ENCODE measurements around the gene KIAA1549. TPM values are rescaled to one million over a fixed set of nuclear protein-coding genes. Genes with fewer than 3 reads are reported as not detected.

The KIAA1549 gene
- total RNA-seq, 1 donor from 2014 or later: 5.2 TPM

DNA sequence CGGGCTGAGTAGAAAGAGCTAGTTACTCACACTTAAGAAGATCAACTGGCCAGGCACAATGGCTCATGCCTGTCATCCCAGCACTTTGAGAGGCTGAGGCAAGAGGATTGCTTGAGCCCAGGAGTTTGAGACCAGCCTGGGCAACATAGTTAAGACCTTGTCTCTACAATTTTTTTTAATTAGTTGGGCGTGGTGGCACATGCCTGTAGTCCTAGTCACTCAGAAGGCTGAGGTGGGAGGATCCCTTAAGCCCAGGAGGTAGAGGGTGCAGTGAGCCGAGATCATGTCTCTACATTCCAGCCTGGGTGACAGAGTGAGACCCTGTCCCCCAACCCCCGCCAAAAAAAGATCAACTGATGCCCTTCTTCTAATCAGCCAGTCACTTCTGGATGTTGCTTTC, 108.6 kb downstream of the KIAA1549 start:
- DNase-seq (ENCODE audit: low spot score) (no peak), ATAC-seq (no peak)
- intact Hi-C loops (cut with DNase I): no loop called here

DNA sequence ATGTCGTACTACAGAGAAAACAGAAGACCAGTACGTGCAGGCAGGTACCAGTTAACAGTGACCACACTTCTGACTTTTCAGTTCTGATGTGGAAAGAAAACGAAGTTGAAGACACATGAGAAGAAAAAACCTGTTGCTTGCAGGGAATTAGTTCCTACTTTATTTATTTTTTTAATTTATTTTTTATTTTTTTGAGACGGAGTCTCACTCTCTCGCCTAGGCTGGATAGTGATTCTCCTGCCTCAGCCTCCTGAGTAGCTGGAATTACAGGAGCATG, 109.4 kb downstream of the KIAA1549 start:
- no peak for DNase-seq (ENCODE audit: low spot score)
- intact Hi-C loops (cut with DNase I): no loop called here
- ATAC-seq: no peak

DNA sequence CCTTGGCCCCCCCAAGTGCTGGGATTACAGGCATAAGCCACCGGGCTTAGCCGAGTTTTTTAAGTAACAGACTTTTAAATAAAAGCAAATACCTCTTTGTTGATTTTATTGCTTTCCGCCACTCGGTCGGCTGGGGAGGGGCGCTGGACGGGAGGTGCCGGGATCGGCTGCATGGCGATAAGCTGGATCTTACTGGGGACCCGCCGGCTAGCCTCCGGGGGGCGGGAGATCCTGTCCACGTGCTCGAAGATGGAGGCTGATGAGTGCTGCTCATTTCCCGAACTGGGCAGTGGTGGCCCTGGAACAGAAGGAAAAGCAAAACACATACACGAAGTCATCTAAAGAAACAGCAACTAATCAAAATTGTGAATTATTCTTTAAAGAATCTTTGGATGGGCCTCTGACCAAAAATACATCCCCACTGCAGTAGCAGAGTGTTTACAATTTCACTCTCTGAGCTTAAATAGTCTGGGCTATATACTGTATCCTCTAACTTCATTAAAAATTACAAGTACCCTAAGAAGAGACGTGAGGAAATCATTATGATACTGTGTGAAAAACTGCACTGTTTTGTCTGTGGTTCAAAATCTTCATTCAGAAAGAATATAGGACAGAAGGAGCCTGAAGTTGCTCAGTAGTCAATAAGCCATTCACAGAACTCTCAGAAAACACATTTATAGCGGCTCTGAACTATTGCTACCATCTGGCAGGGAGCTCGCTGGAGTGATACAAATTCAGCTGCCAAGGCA, 110.0 kb downstream of the KIAA1549 start:
- intact Hi-C loops (cut with DNase I): no loop called here
- ATAC-seq (no peak), DNase-seq (ENCODE audit: low spot score) (no peak)

GRCh38 chr7:138869353-138869752, 111.8 kb downstream of the KIAA1549 start:
- DNase-seq (ENCODE audit: low spot score): no peak
- intact Hi-C loops (cut with DNase I): no loop called here
- no peak for ATAC-seq

GRCh38 chr7:138868711-138869110, 112.5 kb downstream of the KIAA1549 start:
- intact Hi-C loops (cut with DNase I): no loop called here
- DNase-seq (ENCODE audit: low spot score) (no peak), ATAC-seq (no peak)

DNA sequence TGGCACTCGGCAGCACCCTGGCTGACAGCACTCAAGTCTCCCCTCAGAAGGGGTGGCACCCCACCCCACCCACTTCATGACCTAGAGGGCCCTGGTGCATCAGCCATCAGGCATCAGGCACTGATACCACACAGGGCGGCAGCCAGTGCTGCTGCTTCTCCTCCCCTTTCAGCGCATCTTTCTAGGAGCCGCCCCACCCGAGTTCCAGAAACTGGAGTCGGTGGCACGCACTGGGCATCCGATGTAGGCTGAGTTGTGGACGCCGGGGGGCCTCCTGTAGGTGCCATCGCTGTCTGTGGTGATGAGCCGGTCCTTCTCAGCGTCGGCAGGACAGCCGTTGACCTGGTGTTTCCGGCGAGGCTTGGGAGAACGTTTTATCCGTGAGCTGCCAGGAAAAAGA, 113.4 kb downstream of the KIAA1549 start:
- DNase-seq (ENCODE audit: low spot score): no peak
- intact Hi-C loops (cut with DNase I): no loop called here
- ATAC-seq: no peak

DNA sequence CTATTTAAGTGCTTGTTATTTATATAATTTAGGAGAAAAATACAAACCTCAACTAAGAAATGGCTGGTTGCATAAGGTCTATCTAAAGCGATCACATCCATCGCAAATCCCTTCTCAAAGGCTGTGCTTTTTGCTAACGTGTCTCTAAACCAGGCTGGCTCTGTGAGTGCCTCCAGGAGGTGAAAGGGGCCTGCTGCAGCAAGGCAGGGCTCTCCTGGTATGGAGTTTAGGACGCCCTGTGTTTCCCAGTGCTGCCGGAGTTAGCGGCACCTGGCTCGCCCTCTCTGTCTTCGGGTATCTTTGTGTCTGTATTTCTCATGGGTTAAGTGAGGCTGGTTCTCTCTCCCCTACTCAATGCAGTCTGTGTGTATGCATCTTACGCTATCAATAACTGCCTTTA, 114.8 kb downstream of the KIAA1549 start:
- no peak for ATAC-seq
- intact Hi-C loops (cut with DNase I): no loop called here
- no peak for DNase-seq (ENCODE audit: low spot score)

GRCh38 chr7:138865843-138866242, 115.3 kb downstream of the KIAA1549 start:
- intact Hi-C loops (cut with DNase I): no loop called here
- DNase-seq (ENCODE audit: low spot score): no peak
- ATAC-seq: no peak

DNA sequence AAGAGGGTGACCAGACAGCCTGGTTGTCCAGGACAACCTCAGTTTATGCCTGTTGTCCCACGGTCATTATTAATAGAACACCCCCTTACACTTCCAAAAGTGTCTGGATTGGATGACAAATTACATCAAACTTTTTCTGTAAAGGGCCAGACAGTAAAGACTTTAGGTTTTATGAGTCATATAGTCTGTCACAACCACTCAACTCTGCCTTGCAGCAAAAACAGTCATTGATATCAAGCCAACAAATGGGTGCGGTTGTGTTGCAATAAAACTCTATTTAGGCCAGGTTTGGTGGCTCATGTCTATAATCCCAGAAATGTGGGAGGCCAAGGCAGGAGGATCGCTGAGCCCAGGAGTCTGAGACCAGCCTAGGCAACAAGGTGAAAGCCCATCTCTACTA, 116.5 kb downstream of the KIAA1549 start:
- DNase-seq (ENCODE audit: low spot score) (no peak), ATAC-seq (no peak)
- intact Hi-C loops (cut with DNase I): no loop called here

- ATAC-seq (no peak), DNase-seq (ENCODE audit: low spot score) (no peak)
- intact Hi-C loops (cut with DNase I): no loop called here
Measured at GRCh38 chr7:138863931-138864330, 117.3 kb downstream of the KIAA1549 start.

- intact Hi-C loops (cut with DNase I): no loop called here
- DNase-seq (ENCODE audit: low spot score) (no peak), ATAC-seq (no peak)
Measured at GRCh38 chr7:138861051-138861450, 120.1 kb downstream of the KIAA1549 start.

- DNase-seq (ENCODE audit: low spot score) (no peak), ATAC-seq (no peak)
- intact Hi-C loops (cut with DNase I): no loop called here
Measured at GRCh38 chr7:138857728-138858127, 123.5 kb downstream of the KIAA1549 start.

- intact Hi-C loops (cut with DNase I): no loop called here
- ATAC-seq (no peak), DNase-seq (ENCODE audit: low spot score) (no peak)
Measured at GRCh38 chr7:138854115-138854645, 127.0 kb downstream of the KIAA1549 start.

GRCh38 chr7:138853448-138853847, 127.7 kb downstream of the KIAA1549 start:
- DNase-seq (ENCODE audit: low spot score): no peak
- intact Hi-C loops (cut with DNase I): no loop called here
- no peak for ATAC-seq

- DNase-seq (ENCODE audit: low spot score): no peak
- ATAC-seq: no peak
- intact Hi-C loops (cut with DNase I): no loop called here
Measured at GRCh38 chr7:138852469-138852868, 128.7 kb downstream of the KIAA1549 start.

- intact Hi-C loops (cut with DNase I): no loop called here
- ATAC-seq (no peak), DNase-seq (ENCODE audit: low spot score) (no peak)
Measured at GRCh38 chr7:138849701-138850100, 131.5 kb downstream of the KIAA1549 start.

DNA sequence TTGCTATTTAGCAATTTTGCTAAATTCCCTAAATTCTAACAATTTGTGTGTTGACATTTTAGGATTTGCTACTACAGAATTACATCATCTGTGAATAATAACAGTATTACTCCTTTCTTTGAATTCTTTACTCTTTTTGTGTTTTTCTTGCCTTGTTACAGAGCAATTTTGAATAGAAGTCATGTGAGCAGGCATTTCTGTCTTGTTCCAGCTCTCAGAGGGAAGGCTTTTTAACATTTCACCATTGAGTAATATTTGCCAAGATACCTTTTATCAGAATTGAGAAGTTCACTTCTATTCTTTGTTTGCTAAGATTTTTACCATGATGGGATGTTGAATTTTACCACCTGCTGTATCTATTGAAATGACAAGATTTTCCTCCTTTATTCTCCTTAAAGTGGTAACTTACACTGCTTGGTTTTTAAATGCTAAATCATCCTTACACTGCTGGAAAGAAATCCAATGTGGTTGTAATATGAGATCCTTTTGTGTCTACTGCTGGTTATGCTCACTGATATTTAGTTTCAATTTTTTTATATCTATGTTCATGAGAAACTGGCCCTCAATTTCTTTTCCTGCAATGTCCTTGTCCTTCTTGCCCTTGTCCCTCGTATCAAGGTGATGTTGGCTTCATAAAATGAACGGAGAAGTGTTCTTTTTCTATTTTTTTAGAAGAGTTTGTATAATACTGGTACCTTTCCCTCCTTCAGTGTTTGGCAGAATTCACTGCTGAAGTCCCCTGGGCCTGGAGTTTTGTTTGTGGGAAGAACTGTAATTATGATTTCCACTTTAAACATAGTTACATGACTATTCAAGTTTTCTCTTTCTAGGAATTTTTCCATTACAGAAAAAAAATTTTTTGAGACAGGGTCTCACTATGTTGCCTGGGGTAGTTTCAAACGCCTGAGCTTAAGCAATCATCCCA, 132.9 kb downstream of the KIAA1549 start:
- intact Hi-C loops (cut with DNase I): no loop called here
- ATAC-seq (no peak), DNase-seq (ENCODE audit: low spot score) (no peak)

DNA sequence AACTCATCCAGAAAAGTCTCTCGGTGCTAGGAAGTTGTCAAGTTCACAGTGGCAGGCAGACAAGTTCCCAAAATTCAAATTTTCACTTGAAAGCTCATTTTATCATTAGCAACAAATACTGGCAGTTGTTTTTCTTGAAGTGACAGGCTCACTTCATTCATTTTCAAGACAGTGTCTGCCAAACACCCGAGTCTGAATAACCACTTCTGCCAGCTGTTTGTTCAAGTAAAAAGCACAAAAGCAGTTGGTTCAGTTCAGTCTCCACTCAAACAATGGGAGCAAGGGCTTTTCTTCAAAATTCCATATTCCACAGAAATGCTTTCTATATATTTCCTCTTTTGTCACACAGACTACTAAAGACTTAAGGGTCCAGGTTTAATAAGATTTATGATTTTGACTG, 135.5 kb downstream of the KIAA1549 start:
- intact Hi-C loops (cut with DNase I): no loop called here
- ATAC-seq (no peak), DNase-seq (ENCODE audit: low spot score) (no peak)

DNA sequence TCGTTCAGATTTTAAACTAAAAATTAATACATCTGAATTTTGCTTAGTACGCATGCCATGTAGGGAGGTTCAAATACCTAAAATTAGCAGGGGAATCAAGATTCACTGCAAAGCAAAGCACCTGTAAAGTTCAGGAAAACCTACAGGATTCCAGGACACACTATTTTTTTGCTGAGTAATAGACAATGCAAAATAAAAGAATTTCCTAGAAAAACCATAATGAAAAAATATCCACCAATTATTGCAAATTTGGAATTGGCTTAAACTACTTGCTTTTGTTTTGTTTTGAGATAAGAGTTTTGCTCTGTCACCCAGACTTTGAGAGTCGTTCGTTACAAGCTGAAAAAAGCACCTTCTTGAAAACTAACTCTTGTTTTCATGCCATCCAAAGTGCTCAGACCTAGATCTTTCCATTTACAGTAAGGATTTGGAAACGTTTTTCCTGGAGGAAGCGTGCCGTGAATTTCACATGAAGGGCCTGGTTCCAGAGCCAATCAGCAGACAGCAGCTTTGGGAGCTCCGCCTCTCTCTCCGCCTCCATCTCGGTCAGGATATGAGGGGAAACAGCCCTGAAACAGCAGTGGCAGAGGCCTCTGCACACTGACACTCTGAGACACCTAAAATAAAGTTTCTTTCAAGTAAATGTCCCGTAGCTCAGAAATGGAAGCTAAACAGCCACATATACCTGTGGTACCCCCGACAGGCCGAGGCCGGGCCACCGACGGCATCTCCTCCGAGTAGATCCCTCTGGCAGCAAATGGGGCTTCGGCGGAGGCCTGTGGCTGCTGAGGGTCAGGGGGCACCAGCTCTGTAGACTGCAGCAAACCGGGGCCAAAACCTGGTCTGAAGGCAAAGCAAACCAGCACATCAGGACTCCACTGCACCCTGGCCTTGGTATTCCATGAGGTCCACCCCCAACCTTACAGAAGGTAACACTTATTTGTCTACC, 137.3 kb downstream of the KIAA1549 start:
- no peak for ATAC-seq
- intact Hi-C loops (cut with DNase I): no loop called here

More for the DNA sequence above, 137.3 kb downstream of the KIAA1549 start:
- DNase-seq (ENCODE audit: low spot score): no peak
